AG10803 (cell line): ENCODE measurements around the gene PRMT3.
"Not testable (repeated sequence)": the region's sequence is repeated elsewhere in the genome, so short reads cannot be mapped to it uniquely, and the experiment has no call there.

ENCODE experiments used
- DNase-seq: peaks from one replicate; pipeline ENCODE4 v3.0.0; 2010; ENCODE audit warnings: low read depth
- H3K4me3 ChIP-seq: 2 replicates; pipeline ENCODE4 v1.5.1; 2011; ENCODE audit warnings: mild to moderate bottlenecking, low read length, control low read depth
- TF ChIP-seq, protein P1 (sequence below): conservative IDR thresholded peaks from 2 replicates; pipeline ENCODE4 v1.5.1; 2011; ENCODE audit warnings: mild to moderate bottlenecking, low read length, control low read depth, inconsistent platforms

The PRMT3 gene

DNA sequence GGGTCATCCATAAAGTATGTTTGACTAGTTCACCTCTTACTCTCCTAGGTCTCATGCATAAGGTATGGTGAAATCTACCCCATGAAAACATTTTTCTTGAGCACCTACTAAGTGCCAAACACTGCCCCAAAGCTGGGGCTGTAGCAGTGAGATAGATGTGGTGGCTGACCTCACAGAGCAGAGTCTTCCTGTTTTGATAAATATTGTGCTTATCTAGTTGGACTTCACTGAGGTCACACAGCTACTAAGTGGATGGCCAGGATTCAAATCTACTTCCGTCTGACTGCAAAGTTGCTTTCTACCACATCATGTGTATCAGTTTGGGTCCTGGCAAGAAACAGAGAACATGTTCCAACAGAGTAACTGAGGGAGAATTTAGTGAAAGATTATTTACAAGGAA, 30.4 kb upstream of the PRMT3 start:
- TF ChIP-seq, protein P1, sequence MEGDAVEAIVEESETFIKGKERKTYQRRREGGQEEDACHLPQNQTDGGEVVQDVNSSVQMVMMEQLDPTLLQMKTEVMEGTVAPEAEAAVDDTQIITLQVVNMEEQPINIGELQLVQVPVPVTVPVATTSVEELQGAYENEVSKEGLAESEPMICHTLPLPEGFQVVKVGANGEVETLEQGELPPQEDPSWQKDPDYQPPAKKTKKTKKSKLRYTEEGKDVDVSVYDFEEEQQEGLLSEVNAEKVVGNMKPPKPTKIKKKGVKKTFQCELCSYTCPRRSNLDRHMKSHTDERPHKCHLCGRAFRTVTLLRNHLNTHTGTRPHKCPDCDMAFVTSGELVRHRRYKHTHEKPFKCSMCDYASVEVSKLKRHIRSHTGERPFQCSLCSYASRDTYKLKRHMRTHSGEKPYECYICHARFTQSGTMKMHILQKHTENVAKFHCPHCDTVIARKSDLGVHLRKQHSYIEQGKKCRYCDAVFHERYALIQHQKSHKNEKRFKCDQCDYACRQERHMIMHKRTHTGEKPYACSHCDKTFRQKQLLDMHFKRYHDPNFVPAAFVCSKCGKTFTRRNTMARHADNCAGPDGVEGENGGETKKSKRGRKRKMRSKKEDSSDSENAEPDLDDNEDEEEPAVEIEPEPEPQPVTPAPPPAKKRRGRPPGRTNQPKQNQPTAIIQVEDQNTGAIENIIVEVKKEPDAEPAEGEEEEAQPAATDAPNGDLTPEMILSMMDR = no peak
- DNase-seq = no peak

DNA sequence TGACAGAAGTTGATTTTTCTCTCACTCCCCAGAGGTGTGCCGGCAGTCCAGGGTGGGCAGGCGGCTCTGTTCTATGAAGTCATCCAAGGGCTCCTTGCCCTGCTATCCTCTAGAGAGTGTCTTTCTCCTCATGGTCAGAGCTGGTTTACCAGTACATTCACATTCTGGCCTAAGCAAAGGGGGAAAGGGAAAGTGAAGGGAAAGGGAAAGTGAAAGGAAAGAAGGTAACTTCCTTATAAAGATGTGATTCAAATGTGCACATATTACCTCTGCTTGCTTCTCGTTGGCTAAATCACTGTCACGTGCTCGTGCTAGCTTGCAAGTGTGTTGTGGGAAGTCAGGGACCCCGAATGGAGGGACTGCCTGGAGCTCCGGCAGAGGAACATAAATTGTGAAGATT, 26.9 kb upstream of the PRMT3 start:
- DNase-seq = peak; percentile 27
- H3K4me3 ChIP-seq = no peak overlapping the region
- TF ChIP-seq, protein P1 = no peak

More for the DNA sequence above, 30.4 kb upstream of the PRMT3 start:
- no peak overlapping the region for H3K4me3 ChIP-seq

- no peak for DNase-seq
- TF ChIP-seq, protein P1 = no peak
These were observed 25.0 kb upstream of the PRMT3 start for GRCh38 chr11:20362481-20362880.

DNA sequence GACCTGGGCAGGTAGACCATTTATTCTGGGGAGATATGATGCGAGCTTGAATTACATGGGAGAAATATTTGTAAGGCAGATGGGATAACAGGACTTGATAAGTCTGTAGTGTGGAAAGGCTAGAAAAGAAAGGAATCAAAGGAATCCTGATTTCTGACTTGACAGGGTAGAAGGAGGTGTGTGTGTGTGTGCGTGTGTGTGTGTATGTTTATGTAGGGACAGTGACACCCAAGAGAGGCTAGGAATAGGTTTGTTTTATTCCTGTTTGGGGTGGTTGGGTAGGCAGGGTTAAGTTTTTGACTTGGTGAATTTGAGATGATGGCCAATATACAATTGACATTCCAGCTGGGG, 24.4 kb upstream of the PRMT3 start:
- H3K4me3 ChIP-seq = peak overlapping the region; percentile 70
- no peak for DNase-seq
- TF ChIP-seq, protein P1 = no peak

More at GRCh38 chr11:20362481-20362880, 25.0 kb upstream of the PRMT3 start:
- H3K4me3 ChIP-seq = no peak overlapping the region

DNA sequence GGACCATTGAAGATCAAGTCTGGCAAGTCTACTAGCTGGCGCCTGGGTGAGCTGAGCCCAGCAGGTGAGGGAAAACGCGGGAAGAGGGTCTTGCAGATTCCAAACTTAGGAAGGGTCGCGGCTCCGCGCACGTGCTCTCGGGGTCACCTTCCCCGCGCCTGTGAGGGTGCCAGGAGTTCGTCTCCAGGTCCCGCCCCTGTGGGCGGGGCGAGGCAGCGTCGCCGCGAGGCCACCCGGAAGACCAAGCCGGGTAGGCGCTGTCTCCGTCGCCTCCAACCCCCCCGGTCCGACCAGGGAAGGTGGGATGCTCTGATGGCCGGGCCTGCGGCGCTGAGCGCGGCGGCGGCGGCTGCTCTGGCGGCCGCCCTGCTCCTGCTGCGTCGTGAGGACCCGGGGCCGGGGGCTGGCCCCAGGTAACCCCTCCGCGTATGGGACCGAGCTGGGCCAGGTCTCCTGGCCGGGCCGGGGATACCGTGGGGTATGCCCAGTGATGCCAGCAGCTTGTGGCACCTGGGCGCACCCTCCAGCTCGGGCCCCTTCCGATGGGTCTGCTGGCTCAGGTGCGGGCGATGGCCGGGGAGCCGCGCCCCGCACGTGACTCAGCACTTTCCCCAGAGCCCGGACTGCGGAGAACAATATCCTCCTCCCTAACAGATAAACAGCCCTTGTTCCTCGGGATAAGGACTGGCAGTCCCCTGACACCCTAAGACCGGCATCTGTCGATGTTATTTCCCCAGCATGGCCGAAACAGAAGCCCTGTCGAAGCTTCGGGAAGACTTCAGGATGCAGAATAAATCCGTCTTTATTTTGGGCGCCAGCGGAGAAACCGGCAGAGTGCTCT, 23.8 kb upstream of the PRMT3 start, which contains the start of gene HTATIP2:
HTATIP2 (plus strand) TSS at position 215 of the 841 bp plus-strand sequence; CDS start at position 739, 524 bp downstream.
- peak within 1 kb of the TSS; percentile 70 for H3K4me3 ChIP-seq
- TF ChIP-seq, protein P1 = no peak
- no peak for DNase-seq

- peak overlapping the region; percentile 70 for H3K4me3 ChIP-seq
- TF ChIP-seq, protein P1 = no peak
- no peak for DNase-seq
These were observed 23.1 kb upstream of the PRMT3 start for GRCh38 chr11:20364341-20364792.

GRCh38 chr11:20365465-20365864, 22.1 kb upstream of the PRMT3 start:
- not testable (repeated sequence) for DNase-seq

More at GRCh38 chr11:20365465-20365864, 22.1 kb upstream of the PRMT3 start:
- not testable (repeated sequence) for H3K4me3 ChIP-seq
